ENCODE results near the gene MEIS2.
A peak's percentile ranks its signal among the peaks of the same experiment; 100 is the strongest.

MEIS2 gene

DNA sequence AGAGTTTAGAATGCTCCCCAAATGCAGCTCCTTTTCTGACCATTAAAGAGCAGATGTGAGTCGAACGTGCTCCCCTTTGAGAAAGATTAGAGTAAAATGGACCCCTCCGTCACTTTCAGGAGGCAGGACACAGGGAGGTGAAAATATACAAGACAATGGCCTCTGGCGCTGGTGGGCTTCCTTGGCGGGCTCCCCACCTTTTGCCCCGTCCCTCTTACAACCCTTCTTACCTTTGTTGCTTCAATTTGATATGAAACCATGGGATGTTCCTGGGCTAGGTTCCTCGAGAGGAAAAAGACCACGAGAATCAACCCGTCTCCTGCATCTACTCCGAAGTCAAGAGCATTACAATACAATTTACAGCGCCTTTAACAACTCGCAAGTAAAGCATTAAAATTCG, 214.2 kb downstream of the MEIS2 start:
- Mint-ChIP-seq H3K4me1 (peaks cover 11% of the 10 kb centered on the region), H3K9me3 (no peaks in the 10 kb centered on the region), H3K27ac (ENCODE audit: low read depth) (no peak overlapping the region), H3K36me3 (ENCODE audit: insufficient read depth) (peaks cover 4% of the 10 kb centered on the region), H3K27me3 (peaks cover 100% of the 10 kb centered on the region), H3K4me3 (no peak overlapping the region)
- DNase-seq (ENCODE audit: low spot score in 2 of 2) (no peak), ATAC-seq (replicated peaks; ENCODE audit: extremely low read depth, poor library complexity, severe bottlenecking) (no peak)

DNA sequence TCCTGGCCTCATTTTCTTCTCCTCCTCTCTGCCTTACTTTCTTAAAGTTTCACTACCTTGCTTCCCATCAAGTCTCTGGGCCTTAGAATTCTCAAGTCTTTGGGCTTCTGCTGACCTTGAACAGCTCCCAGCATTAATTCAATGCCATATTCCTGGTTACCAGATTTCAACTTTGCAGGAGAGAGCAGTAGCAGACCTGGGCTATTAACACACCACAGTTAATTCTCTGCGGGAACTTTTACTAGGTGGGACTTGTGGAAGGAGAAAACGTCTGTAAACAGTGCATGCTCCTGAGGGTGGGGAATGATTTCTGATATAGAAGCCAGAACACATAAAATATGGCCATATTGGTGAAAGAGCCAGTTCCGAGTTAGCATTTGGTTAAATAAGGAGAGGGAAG, 214.6 kb downstream of the MEIS2 start:
- Mint-ChIP-seq H3K4me3 (no peak overlapping the region), H3K4me1 (peaks cover 11% of the 10 kb centered on the region)

GRCh38 chr15:36884936-36885635, 215.3 kb downstream of the MEIS2 start:
- Mint-ChIP-seq H3K4me1 (peaks cover 11% of the 10 kb centered on the region), H3K36me3 (ENCODE audit: insufficient read depth) (peaks cover 4% of the 10 kb centered on the region), H3K9me3 (no peaks in the 10 kb centered on the region), H3K27me3 (peaks cover 100% of the 10 kb centered on the region), H3K4me3 (no peak overlapping the region), H3K27ac (ENCODE audit: low read depth) (no peak overlapping the region)
- ATAC-seq (replicated peaks; ENCODE audit: extremely low read depth, poor library complexity, severe bottlenecking) (no peak), DNase-seq (ENCODE audit: low spot score in 2 of 2) (no peak)

More for the DNA sequence above, 214.6 kb downstream of the MEIS2 start:
- Mint-ChIP-seq H3K9me3 (no peaks in the 10 kb centered on the region), H3K36me3 (ENCODE audit: insufficient read depth) (peaks cover 4% of the 10 kb centered on the region), H3K27ac (ENCODE audit: low read depth) (no peak overlapping the region), H3K27me3 (peaks cover 100% of the 10 kb centered on the region)
- ATAC-seq (replicated peaks; ENCODE audit: extremely low read depth, poor library complexity, severe bottlenecking) (no peak), DNase-seq (ENCODE audit: low spot score in 2 of 2) (no peak)

- H3K4me3 Mint-ChIP-seq: no peak overlapping the region
- no peak overlapping the region for H3K27ac Mint-ChIP-seq (ENCODE audit: low read depth)
- ATAC-seq (replicated peaks; ENCODE audit: extremely low read depth, poor library complexity, severe bottlenecking) (no peak), DNase-seq (ENCODE audit: low spot score in 2 of 2) (no peak)
- H3K9me3 Mint-ChIP-seq: no peaks in the 10 kb centered on the region
- H3K4me1 Mint-ChIP-seq: peaks cover 11% of the 10 kb centered on the region
- peaks cover 100% of the 10 kb centered on the region for H3K27me3 Mint-ChIP-seq
- H3K36me3 Mint-ChIP-seq (ENCODE audit: insufficient read depth): peaks cover 4% of the 10 kb centered on the region
Observed at GRCh38 chr15:36884518-36884875, 215.9 kb downstream of the MEIS2 start.

- peaks cover 11% of the 10 kb centered on the region for H3K4me1 Mint-ChIP-seq
- H3K27me3 Mint-ChIP-seq: peaks cover 100% of the 10 kb centered on the region
- DNase-seq (ENCODE audit: low spot score in 2 of 2) (peak in 1 of 2 donors; percentile 30), ATAC-seq (replicated peaks; ENCODE audit: extremely low read depth, poor library complexity, severe bottlenecking) (no peak)
- peaks cover 4% of the 10 kb centered on the region for H3K36me3 Mint-ChIP-seq (ENCODE audit: insufficient read depth)
- no peak overlapping the region for H3K27ac Mint-ChIP-seq (ENCODE audit: low read depth)
- no peak overlapping the region for H3K4me3 Mint-ChIP-seq
- no peaks in the 10 kb centered on the region for H3K9me3 Mint-ChIP-seq
Observed at GRCh38 chr15:36883713-36884517, 216.4 kb downstream of the MEIS2 start.

DNA sequence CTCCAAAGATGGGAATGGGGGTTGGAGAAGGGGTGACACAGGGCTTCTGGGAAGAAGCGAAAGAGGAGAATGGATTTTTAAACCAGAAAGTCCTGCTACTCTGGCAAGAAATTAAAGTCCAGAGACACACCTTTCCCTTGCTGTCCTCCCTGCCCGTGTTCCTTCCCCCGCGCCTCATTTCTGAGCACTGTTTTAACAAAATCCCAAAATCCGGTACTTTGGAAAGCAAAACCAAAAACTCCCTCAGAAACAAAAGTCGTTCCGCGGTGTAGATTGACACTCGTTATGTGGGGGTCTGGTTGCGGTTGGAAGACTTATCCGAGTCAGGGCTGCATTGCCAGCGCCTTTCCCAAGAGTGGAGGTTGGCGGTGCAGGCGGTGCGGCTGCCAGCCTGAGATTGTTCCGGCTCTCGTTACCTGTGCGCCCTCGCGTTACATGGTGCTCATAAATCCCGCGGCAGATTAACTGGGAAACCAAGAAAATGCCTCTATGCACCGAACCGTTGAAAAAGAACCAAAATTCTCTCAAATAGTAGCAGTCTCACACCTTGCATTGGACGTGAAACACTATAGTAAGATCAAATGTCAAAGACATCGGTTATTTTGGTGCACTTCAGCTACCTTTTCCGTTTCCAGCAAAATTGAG, 217.7 kb downstream of the MEIS2 start:
- Mint-ChIP-seq H3K27ac (ENCODE audit: low read depth) (no peak overlapping the region), H3K4me3 (no peak overlapping the region), H3K27me3 (peaks cover 100% of the 10 kb centered on the region), H3K4me1 (peaks cover 11% of the 10 kb centered on the region), H3K9me3 (no peaks in the 10 kb centered on the region), H3K36me3 (ENCODE audit: insufficient read depth) (peaks cover 4% of the 10 kb centered on the region)
- ATAC-seq (replicated peaks; ENCODE audit: extremely low read depth, poor library complexity, severe bottlenecking): no peak
- DNase-seq (ENCODE audit: low spot score in 2 of 2): no peak

- Mint-ChIP-seq H3K27ac (ENCODE audit: low read depth) (no peak overlapping the region), H3K4me1 (peaks cover 11% of the 10 kb centered on the region), H3K27me3 (peaks cover 100% of the 10 kb centered on the region), H3K4me3 (no peak overlapping the region), H3K9me3 (no peaks in the 10 kb centered on the region), H3K36me3 (ENCODE audit: insufficient read depth) (peaks cover 2% of the 10 kb centered on the region)
- DNase-seq (ENCODE audit: low spot score in 2 of 2) (no peak), ATAC-seq (replicated peaks; ENCODE audit: extremely low read depth, poor library complexity, severe bottlenecking) (no peak)
Observed at GRCh38 chr15:36882056-36882455, 218.3 kb downstream of the MEIS2 start.

GRCh38 chr15:36881516-36881915, 218.8 kb downstream of the MEIS2 start:
- no peak overlapping the region for H3K27ac Mint-ChIP-seq (ENCODE audit: low read depth)
- peaks cover 99% of the 10 kb centered on the region for H3K27me3 Mint-ChIP-seq
- H3K36me3 Mint-ChIP-seq (ENCODE audit: insufficient read depth): peaks cover 2% of the 10 kb centered on the region
- ATAC-seq (replicated peaks; ENCODE audit: extremely low read depth, poor library complexity, severe bottlenecking): no peak
- H3K9me3 Mint-ChIP-seq: no peaks in the 10 kb centered on the region
- no peak overlapping the region for H3K4me3 Mint-ChIP-seq
- peaks cover 11% of the 10 kb centered on the region for H3K4me1 Mint-ChIP-seq
- DNase-seq (ENCODE audit: low spot score in 2 of 2): no peak

DNA sequence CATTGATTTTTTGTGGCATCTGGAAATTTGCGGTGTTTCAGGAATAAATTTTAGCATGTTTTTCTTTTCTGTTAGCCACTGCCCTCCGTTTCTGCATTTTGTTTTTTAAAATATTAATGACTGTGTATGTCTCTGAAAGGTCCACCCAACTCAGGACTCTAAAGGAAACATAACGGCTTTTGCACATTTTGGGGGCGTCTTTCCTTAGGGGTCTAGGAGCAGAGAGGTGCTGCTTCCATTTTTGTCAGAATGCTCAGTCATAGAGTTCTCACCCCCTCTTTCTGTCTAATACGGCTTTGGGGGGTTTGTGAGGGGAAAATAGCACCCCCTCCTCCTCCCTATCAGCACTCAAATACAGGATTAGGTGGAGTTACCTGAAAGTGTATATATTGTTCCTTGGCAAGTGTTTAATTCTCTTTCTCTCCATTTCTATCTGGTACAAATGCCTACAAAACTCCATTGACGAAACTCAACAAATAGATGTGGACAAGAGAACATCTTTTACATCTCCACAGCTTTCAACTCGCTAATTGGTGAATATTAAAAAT, 219.4 kb downstream of the MEIS2 start:
- Mint-ChIP-seq H3K27me3 (peaks cover 99% of the 10 kb centered on the region), H3K4me1 (peaks cover 11% of the 10 kb centered on the region), H3K36me3 (ENCODE audit: insufficient read depth) (peaks cover 2% of the 10 kb centered on the region), H3K4me3 (no peak overlapping the region), H3K9me3 (no peaks in the 10 kb centered on the region), H3K27ac (ENCODE audit: low read depth) (no peak overlapping the region)
- no peak for DNase-seq (ENCODE audit: low spot score in 2 of 2)
- no peak for ATAC-seq (replicated peaks; ENCODE audit: extremely low read depth, poor library complexity, severe bottlenecking)

- peaks cover 99% of the 10 kb centered on the region for H3K27me3 Mint-ChIP-seq
- ATAC-seq (replicated peaks; ENCODE audit: extremely low read depth, poor library complexity, severe bottlenecking) (no peak), DNase-seq (ENCODE audit: low spot score in 2 of 2) (no peak)
- no peak overlapping the region for H3K4me3 Mint-ChIP-seq
- peaks cover 2% of the 10 kb centered on the region for H3K36me3 Mint-ChIP-seq (ENCODE audit: insufficient read depth)
- no peaks in the 10 kb centered on the region for H3K9me3 Mint-ChIP-seq
- no peak overlapping the region for H3K27ac Mint-ChIP-seq (ENCODE audit: low read depth)
- H3K4me1 Mint-ChIP-seq: peaks cover 11% of the 10 kb centered on the region
Observed at GRCh38 chr15:36880224-36880912, 220.0 kb downstream of the MEIS2 start.

DNA sequence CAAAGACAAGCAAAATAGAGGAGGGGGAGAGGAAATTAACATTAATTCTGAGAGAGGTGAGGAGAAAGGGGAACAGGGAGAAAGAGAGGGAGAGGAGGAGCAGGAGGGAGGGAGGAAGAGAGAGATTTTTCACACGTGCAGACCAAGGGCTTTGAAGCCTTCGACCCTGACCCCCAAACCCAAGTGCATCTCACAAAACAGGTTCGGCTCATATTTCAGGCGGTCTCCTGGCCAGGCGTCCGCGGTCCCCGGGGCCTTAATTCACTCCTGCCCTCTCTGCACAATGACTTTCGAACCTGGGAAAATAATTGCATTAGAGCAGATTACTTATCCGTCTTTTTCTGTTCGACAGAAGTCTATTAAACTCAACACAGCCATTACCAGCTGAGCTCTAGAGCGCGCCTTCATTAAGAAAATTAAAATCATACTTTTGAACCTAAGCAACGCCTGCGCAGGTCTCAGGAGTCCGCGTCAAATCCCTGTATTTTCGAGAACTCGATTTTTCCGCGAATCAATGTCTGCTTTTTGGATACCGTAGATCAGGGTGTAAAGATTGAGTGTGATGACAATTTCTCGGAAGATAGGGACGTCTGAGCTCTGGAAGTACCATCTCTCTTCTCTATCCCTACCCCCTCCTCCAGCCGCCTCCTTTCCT, 220.7 kb downstream of the MEIS2 start:
- ATAC-seq (replicated peaks; ENCODE audit: extremely low read depth, poor library complexity, severe bottlenecking) (no peak), DNase-seq (ENCODE audit: low spot score in 2 of 2) (no peak)
- Mint-ChIP-seq H3K27ac (ENCODE audit: low read depth) (no peak overlapping the region), H3K4me3 (no peak overlapping the region), H3K27me3 (peaks cover 96% of the 10 kb centered on the region), H3K4me1 (peaks cover 11% of the 10 kb centered on the region), H3K36me3 (ENCODE audit: insufficient read depth) (peaks cover 2% of the 10 kb centered on the region), H3K9me3 (no peaks in the 10 kb centered on the region)

All from central memory CD8-positive, alpha-beta T cell (primary cell).